T follicular helper cell (primary cell): ENCODE measurements around the gene CFAP221.

Source experiments
- DNase-seq: peaks from one replicate; pipeline ENCODE4 v3.0.0-alpha.2; 2020; ENCODE audit warnings: low read depth

Gene CFAP221

GRCh38 chr2:119699016-119699606, 154.9 kb downstream of the CFAP221 start:
- DNase-seq, result no peak

GRCh38 chr2:119700866-119701265, 156.6 kb downstream of the CFAP221 start:
- DNase-seq, result no peak

- DNase-seq, result no peak
These were observed 157.1 kb downstream of the CFAP221 start for GRCh38 chr2:119701352-119701751.

- DNase-seq, result no peak
These were observed 158.1 kb downstream of the CFAP221 start for GRCh38 chr2:119702203-119702917.

DNA sequence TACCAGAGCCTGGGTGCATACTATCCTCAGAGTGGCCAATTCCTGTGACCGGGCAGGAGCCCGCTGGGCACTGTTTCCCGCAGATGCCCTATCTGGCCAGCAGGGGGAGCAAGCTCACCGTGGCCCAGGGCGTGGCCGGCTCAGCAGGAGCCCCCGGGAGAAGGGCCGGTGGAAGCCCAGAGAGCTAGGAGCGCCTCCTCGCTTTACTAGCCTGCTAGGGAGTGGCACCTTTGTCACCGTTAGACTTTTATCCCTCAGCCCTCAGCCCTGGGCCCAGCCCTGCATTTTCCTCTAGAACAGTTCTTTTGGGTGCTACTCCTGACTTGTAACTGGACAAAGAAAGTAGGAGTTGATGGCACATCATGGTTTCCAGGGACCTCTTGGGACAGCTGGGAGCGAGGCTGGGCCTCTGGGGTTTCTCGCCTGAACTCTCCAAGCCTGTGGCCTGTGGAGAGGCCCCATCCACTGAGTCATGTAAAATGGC, 158.7 kb downstream of the CFAP221 start:
- peak; percentile 33 for DNase-seq

DNA sequence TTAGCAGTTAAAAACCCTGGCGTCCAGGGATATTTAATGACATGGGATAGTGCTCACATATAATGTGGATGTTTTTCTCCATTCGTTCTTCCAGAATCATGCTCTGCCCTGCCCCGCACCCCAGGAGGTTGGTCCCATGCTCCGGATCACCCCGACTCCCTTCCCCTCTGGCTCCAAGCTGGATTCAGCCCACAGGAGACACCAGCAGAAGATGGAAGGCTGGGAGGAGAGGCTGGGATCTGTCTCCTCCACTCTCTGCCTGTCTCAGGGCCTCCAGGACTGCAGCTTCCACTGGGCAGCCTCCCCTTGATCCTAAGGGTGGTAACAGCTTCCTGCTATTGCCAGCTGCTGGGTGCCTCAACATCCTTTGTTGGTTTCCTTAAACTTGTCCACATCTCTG, 159.3 kb downstream of the CFAP221 start:
- DNase-seq, result no peak

DNA sequence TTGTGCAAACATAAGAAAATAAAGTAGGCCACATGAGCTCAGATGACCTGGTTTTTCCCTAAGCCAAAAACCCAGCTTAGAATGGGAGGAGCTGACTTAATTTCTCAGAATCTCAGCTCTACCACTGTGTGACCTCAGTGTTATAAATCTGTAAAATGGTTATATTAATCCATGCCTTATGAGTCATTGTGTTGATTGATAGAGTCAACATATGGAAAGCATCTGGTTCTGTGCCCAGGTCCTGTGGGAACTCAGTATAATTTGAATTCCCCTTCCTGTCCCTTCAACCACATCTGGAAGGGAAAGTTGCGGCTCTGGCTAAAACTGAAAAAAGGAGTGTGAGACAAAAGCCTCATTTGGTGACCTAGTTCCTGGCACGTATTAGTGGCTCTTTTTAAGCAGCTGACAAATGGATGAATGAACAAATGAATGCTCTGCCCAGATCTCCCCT, 160.4 kb downstream of the CFAP221 start:
- DNase-seq, result no peak

- DNase-seq, result no peak
These were observed 162.0 kb downstream of the CFAP221 start for GRCh38 chr2:119706221-119706620.
